Neural cell (in vitro differentiated cells): ENCODE measurements around the gene LRMDA. TPM values are rescaled to one million over a fixed set of nuclear protein-coding genes. Genes with fewer than 3 reads are reported as not detected.

ENCODE experiments used
- H2AFZ ChIP-seq: fragments of 200-600, 300-800 bp; sonication (generic), shearing (Covaris generic); 2 replicates; pipeline ENCODE4 v1.6.0; 2014; ENCODE audit warnings: low read depth, mild to moderate bottlenecking, antibody characterized with exemption, low read length, moderate library complexity
- H3F3A ChIP-seq: fragments of 200-600 bp; shearing (Covaris generic); 2 replicates; pipeline ENCODE4 v1.6.1; 2016; ENCODE audit warnings: mild to moderate bottlenecking, moderate library complexity, mixed read lengths, antibody characterized with exemption, low read length; ENCODE audit not compliant: insufficient read depth, poor library complexity, severe bottlenecking
- H3K27ac ChIP-seq: fragments of 200-600, 300-800 bp; sonication (generic), shearing (Covaris generic); 2 replicates; pipeline ENCODE4 v1.5.1; 2014; ENCODE audit warnings: mild to moderate bottlenecking, low read length, moderate library complexity
- H3K27me3 ChIP-seq: fragments of 300-800, 200-600 bp; sonication (generic), shearing (Covaris generic); 2 replicates; pipeline ENCODE4 v1.6.0; 2014; ENCODE audit warnings: mild to moderate bottlenecking, low read depth, low read length, moderate library complexity; ENCODE audit not compliant: insufficient read depth
- H3K36me3 ChIP-seq: fragments of 300-800, 200-600 bp; sonication (generic), shearing (Covaris generic); 2 replicates; pipeline ENCODE4 v1.5.1; 2014; ENCODE audit warnings: mild to moderate bottlenecking, antibody characterized with exemption, low read length, moderate library complexity; ENCODE audit not compliant: insufficient read depth
- H3K4me2 ChIP-seq: fragments of 300-800, 200-600 bp; sonication (generic), shearing (Covaris generic); 2 replicates; pipeline ENCODE4 v1.6.0; 2014; ENCODE audit warnings: mild to moderate bottlenecking, low read length
- H3K4me3 ChIP-seq: fragments of 300-800, 200-600 bp; sonication (generic), shearing (Covaris generic); 2 replicates; pipeline ENCODE4 v1.5.1; 2014; ENCODE audit warnings: mild to moderate bottlenecking, low read length, moderate library complexity
- H3K79me2 ChIP-seq: fragments of 200-600 bp; shearing (Covaris generic); replicated peaks from 2 replicates; pipeline ENCODE4 v1.6.0; 2014; ENCODE audit warnings: mild to moderate bottlenecking, low read length, moderate library complexity; ENCODE audit not compliant: insufficient read depth
- H3K9ac ChIP-seq: fragments of 300-800, 200-600 bp; sonication (generic), shearing (Covaris generic); 2 replicates; pipeline ENCODE4 v1.6.1; 2016; ENCODE audit warnings: mild to moderate bottlenecking, low read length, mixed read lengths
- H3K9me2 ChIP-seq: fragments of 200-600 bp; shearing (Covaris generic); 2 replicates; pipeline ENCODE4 v1.6.1; 2016; ENCODE audit warnings: mild to moderate bottlenecking, low read length, mixed read lengths; ENCODE audit not compliant: insufficient read depth
- H3K9me3 ChIP-seq: fragments of 200-600, 300-800 bp; sonication (generic), shearing (Covaris generic); 2 replicates; pipeline ENCODE4 v1.6.1; 2016; ENCODE audit warnings: mild to moderate bottlenecking, mixed run types, low read length, moderate library complexity, mixed read lengths
- H4K20me1 ChIP-seq: fragments of 200-600 bp; shearing (Covaris generic); 2 replicates; pipeline ENCODE4 v1.6.1; 2016; ENCODE audit warnings: mild to moderate bottlenecking, mixed run types; ENCODE audit not compliant: insufficient read depth
- EP300 ChIP-seq: fragments of 450-650 bp; conservative IDR thresholded peaks from 2 replicates; pipeline ENCODE4 v1.6.1; 2014; ENCODE audit warnings: antibody characterized with exemption, mild to moderate bottlenecking, moderate library complexity; ENCODE audit not compliant: poor library complexity, severe bottlenecking
- EZH2 ChIP-seq: fragments of 200-600, 300-800 bp; shearing (Covaris generic), sonication (generic); IDR thresholded peaks from 2 replicates; pipeline ENCODE4 v1.6.1; 2014; ENCODE audit warnings: antibody characterized with exemption, low read length, borderline replicate concordance, mild to moderate bottlenecking; ENCODE audit not compliant: insufficient read depth, poor library complexity, severe bottlenecking
- MXI1 ChIP-seq: fragments of 450-650 bp; conservative IDR thresholded peaks from 2 replicates; pipeline ENCODE4 v1.6.1; 2014; ENCODE audit warnings: antibody characterized with exemption, mild to moderate bottlenecking; ENCODE audit not compliant: poor library complexity, severe bottlenecking
- POLR2AphosphoS5 ChIP-seq: IDR thresholded peaks from 2 replicates; pipeline ENCODE4 v1.6.1; 2012
- RAD21 ChIP-seq: fragments of 450-650 bp; conservative IDR thresholded peaks from 2 replicates; pipeline ENCODE4 v1.6.1; 2014; ENCODE audit warnings: antibody characterized with exemption, mild to moderate bottlenecking, moderate library complexity
- REST ChIP-seq: IDR thresholded peaks from 2 replicates; pipeline ENCODE4 v1.6.1; 2012; ENCODE audit warnings: borderline replicate concordance
- SMC3 ChIP-seq: fragments of 450-650 bp; conservative IDR thresholded peaks from 2 replicates; pipeline ENCODE4 v1.6.1; 2014; ENCODE audit warnings: antibody characterized with exemption, mild to moderate bottlenecking, moderate library complexity; ENCODE audit not compliant: poor library complexity
- TAF1 ChIP-seq: IDR thresholded peaks from 2 replicates; pipeline ENCODE4 v1.6.1; 2012; ENCODE audit warnings: low read depth
- polyA plus RNA-seq: library from polyadenylated mRNA; depleted of rRNA; stranded (reverse); fragments of >200 nt; gene quantifications from 2 replicates; pipeline ENCODE4 v1.2.3, GENCODE V29; 2014
- TF ChIP-seq, protein P1 (sequence below): fragments of 450-650 bp; IDR thresholded peaks from 2 replicates; pipeline ENCODE4 v1.5.1; 2014; ENCODE audit warnings: antibody characterized with exemption, mild to moderate bottlenecking, moderate library complexity; ENCODE audit not compliant: poor library complexity, severe bottlenecking

The LRMDA gene
- polyA plus RNA-seq, 1 donor from 2014 or later, result 5.6 TPM

GRCh38 chr10:75708060-75708459 lies 276.6 kb downstream of the LRMDA start:
- H4K20me1 ChIP-seq, result no peaks in the 10 kb centered on the region
- peak overlapping the region; percentile 48 for H3K9ac ChIP-seq
- peak overlapping the region; percentile 33 for H3K4me2 ChIP-seq
- H3K79me2 ChIP-seq, result no peaks in the 10 kb centered on the region
- peaks cover 3% of the 10 kb centered on the region for H3F3A ChIP-seq
- H3K27ac ChIP-seq, result peak overlapping the region; percentile 68
- no peaks in the 10 kb centered on the region for H3K36me3 ChIP-seq
- H3K9me3 ChIP-seq, result no peaks in the 10 kb centered on the region
- no peaks in the 10 kb centered on the region for H3K27me3 ChIP-seq
- TF ChIP-seq EZH2 (no peak), EP300 (peak; percentile 82), SMC3 (peak; percentile 46), RAD21 (peak; percentile 58), REST (peak; percentile 58), POLR2AphosphoS5 (peak; percentile 74), TAF1 (no peak), MXI1 (no peak)
- TF ChIP-seq, protein P1, sequence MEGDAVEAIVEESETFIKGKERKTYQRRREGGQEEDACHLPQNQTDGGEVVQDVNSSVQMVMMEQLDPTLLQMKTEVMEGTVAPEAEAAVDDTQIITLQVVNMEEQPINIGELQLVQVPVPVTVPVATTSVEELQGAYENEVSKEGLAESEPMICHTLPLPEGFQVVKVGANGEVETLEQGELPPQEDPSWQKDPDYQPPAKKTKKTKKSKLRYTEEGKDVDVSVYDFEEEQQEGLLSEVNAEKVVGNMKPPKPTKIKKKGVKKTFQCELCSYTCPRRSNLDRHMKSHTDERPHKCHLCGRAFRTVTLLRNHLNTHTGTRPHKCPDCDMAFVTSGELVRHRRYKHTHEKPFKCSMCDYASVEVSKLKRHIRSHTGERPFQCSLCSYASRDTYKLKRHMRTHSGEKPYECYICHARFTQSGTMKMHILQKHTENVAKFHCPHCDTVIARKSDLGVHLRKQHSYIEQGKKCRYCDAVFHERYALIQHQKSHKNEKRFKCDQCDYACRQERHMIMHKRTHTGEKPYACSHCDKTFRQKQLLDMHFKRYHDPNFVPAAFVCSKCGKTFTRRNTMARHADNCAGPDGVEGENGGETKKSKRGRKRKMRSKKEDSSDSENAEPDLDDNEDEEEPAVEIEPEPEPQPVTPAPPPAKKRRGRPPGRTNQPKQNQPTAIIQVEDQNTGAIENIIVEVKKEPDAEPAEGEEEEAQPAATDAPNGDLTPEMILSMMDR, result peak; percentile 38
- H3K4me3 ChIP-seq, result peak overlapping the region; percentile 15
- H3K9me2 ChIP-seq, result no peaks in the 10 kb centered on the region
- no peak overlapping the region for H2AFZ ChIP-seq

DNA sequence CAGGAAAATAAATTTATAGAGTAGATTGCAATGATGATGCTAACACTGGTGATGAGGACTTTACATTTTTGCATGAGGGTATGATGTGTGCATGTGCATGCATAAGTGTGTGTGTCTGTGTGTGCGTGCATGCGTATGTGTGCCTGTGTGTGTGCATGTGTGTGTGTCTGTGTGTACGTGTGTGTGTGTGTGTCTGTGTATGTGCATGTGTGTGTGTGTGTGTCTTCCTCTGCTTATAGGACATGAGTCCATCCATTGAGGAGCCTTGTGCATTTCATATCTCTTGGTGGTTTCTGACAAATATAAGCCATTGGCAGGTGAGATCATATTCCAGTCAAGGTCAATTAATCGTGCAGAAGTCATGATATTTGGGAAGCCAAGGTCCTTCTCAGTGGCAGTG lies 277.8 kb downstream of the LRMDA start:
- Histone ChIP-seq H3K9ac (no peak overlapping the region), H3K79me2 (no peaks in the 10 kb centered on the region), H3K9me2 (no peaks in the 10 kb centered on the region), H3K4me2 (no peak overlapping the region), H3K4me3 (no peak overlapping the region), H3K27ac (peak overlapping the region; percentile 68), H3K27me3 (no peaks in the 10 kb centered on the region), H4K20me1 (no peaks in the 10 kb centered on the region), H2AFZ (no peak overlapping the region), H3K36me3 (no peaks in the 10 kb centered on the region), H3F3A (peaks cover 3% of the 10 kb centered on the region), H3K9me3 (no peaks in the 10 kb centered on the region)
- TF ChIP-seq EZH2 (no peak), SMC3 (no peak), MXI1 (no peak), POLR2AphosphoS5 (no peak), REST (no peak), RAD21 (no peak), EP300 (no peak)
- TF ChIP-seq, protein P1, result no peak
